Hematopoietic multipotent progenitor cell (in vitro differentiated cells): Measurements from ENCODE around the gene COL28A1. TPM values are rescaled to one million over a fixed set of nuclear protein-coding genes. Genes with fewer than 3 reads are reported as not detected.

Experiments used
- DNase-seq, 3 donors: peaks; one replicate each; pipeline ENCODE4 v3.0.0-alpha.2; 2011 to 2015; ENCODE audit warnings: low read depth in 2 of 3, low spot score in 2 of 3
- total RNA-seq: library from RNA; depleted of rRNA; stranded (reverse); fragments of >200 nt; gene quantifications from one replicate; pipeline ENCODE4 v1.2.3, GENCODE V29; 2012

COL28A1 gene
- total RNA-seq, 1 donor = under 0.01 TPM

GRCh38 chr7:7347045-7347444 lies 188.6 kb downstream of the COL28A1 start:
- DNase-seq = no peak

DNA sequence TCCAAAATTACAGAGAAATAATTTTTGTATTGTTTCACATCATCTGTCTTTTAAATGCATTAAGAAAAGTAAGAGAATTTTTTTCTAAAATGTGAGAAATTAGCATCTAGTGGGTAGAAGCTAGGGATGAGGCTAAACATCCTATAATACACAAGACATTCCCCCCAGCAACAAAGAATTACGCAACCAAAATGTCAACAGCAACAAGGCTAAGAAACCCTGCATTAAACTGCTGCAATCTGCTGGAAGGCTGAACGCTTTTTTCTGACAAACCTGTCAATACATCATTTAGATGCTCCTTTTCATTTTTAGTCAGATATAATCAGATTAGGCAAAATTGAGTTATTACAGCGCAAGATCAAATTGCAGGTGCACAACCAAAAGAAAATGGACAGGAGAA lies 191.1 kb downstream of the COL28A1 start:
- no peak for DNase-seq

- DNase-seq = no peak
These were observed 199.8 kb downstream of the COL28A1 start for GRCh38 chr7:7335909-7336308.

- no peak for DNase-seq
These were observed 200.5 kb downstream of the COL28A1 start for GRCh38 chr7:7335215-7335614.

- DNase-seq = no peak
These were observed 202.1 kb downstream of the COL28A1 start for GRCh38 chr7:7333610-7334009.

GRCh38 chr7:7331523-7331922 lies 204.2 kb downstream of the COL28A1 start:
- DNase-seq = no peak

DNA sequence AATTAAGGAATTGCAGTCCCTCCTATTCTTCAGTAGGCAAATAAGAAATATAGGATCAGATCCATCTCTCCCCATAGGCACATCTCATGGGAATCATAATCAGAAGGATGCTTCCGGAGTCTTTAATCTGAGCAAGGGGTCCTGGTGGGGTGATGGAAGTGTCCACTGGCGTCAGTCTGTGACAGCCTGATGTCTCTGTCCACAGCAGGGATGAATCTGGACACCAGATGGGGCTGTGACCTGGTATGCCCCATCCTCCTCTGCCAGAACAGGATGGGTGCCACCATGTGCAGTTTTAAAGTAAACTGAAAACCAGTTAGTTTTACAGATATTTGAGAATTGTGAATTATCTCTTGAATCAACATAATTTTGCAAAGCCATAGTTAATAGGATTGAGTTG lies 204.7 kb downstream of the COL28A1 start:
- no peak for DNase-seq

DNA sequence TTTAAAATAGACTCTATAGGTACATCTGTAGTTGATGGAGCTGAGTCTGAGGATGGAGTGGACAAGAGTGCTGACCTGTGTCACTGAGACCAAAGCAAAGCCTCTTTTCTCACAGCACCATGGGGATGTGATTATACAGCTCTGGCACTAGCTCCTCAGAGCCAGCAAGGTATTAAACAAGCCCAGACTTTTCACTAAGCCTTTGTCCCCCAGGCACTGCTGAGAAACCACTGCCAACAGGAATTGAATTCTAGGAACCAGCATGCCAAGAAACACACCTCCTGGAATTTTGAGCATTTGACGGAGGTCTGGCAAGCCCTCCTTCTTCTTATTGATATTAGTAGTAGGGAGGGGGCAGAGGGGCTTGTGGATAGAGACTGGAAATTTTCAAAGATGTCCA lies 206.3 kb downstream of the COL28A1 start:
- no peak for DNase-seq

GRCh38 chr7:7327423-7327822 lies 208.2 kb downstream of the COL28A1 start:
- no peak for DNase-seq

DNA sequence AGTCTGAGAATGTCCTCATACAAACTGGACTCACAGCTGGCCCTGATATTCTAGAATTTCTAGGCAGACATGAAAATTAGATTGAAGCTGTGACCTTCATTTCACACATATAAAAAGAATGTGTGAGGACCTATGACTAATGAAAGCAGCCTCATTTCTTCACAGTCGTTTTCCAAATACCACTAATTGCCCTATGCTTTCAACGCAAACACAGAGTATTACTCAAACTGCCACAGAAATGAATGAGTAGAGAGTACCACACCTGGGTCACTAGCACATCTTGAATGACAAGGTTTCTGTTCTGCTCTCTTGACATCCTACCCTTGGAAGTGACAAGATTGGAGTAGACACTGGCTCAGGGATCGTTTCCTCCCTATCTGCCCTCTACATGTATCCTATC lies 211.0 kb downstream of the COL28A1 start:
- no peak for DNase-seq

DNA sequence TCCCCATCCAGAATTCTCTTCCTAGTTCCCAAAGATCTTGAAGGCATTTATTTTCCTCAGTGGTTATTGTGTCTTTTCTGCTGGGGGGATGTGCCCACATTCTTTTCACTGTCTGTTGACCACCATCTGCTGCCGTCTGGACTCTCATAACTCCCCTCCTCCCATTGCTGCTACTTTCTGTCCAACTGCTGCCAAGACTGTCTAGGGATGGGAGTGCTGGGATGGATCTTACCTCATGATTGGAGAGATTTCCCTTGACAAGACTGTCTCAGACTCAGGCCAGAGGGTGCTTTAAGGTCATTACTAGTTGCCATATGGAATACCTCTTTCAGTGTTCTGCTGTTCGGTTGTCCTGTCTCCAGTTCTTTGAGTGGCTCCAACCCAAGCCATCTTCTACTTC lies 211.8 kb downstream of the COL28A1 start:
- no peak for DNase-seq

DNA sequence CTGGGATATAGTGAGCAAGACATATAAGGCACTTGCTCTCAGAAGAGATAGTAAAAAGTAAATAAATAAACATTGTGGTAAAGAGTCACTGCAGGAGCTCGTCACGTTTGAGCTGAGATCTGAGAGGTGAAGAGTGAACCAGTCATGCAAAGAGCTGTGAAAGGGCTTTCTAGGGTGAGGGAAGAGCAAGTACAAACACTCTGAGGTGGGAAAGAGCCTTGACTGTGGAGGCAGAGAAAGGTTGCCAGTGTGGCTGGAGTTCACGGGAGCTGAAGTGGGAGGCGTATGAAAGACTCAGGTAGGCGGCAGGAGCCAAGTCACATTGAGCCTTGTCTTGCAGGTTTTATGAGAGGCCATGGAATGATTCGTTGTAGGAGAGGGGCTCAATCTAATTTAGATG lies 212.3 kb downstream of the COL28A1 start:
- DNase-seq = no peak

DNA sequence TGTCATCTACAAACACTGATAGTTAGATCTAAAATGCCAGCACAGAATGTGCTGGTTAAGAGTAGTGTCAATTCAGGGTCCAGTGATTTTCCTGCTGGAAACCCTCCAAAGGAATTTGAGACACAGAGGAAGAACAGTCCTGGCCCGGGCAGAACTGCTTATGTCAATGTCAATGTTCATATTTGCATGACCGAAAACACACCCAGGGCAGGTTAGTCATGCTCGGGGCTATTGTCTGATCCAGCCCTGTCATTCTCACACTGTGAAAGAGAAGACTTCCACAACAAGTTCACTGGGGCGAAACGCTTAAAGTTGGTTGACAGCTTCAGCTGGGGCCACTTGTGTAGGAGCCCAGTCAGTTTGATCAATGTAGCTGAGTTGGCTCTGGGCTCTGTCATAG lies 214.0 kb downstream of the COL28A1 start:
- DNase-seq = no peak

- DNase-seq = no peak
These were observed 217.1 kb downstream of the COL28A1 start for GRCh38 chr7:7318601-7319000.

- no peak for DNase-seq
These were observed 217.8 kb downstream of the COL28A1 start for GRCh38 chr7:7317850-7318249.

DNA sequence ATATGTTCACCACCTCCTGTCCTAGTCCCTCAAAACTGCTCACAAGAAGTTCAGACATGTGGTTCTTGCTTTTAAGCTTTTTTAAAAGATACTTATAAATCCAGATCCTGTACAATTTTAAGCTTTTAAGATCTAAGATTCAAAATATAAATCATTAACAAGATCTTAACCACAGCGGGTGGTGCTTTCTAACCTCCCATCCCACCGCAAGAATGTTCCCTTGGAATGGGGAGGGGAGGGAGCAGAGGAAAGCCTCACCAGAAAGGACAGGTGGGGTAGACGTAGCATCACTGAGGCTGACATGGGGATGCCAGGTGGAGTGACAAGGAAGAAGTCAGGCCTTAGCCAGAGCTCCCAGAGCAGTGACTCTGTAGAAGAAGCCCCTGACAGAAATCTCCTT lies 219.8 kb downstream of the COL28A1 start:
- no peak for DNase-seq

GRCh38 chr7:7312323-7312722 lies 223.3 kb downstream of the COL28A1 start:
- no peak for DNase-seq

- no peak for DNase-seq
These were observed 224.7 kb downstream of the COL28A1 start for GRCh38 chr7:7311001-7311400.

- DNase-seq = no peak
These were observed 226.5 kb downstream of the COL28A1 start for GRCh38 chr7:7309203-7309602.

Other genes with a start within 250 kb of the COL28A1 start
- 40.1 TPM for gene MIOS, start 31.0 kb upstream of the COL28A1 start, total RNA-seq
- gene UMAD1, start 104.9 kb upstream of the COL28A1 start, total RNA-seq = 9.4 TPM
- 9.7 TPM for gene RPA3, start 182.7 kb upstream of the COL28A1 start, total RNA-seq